H9 (cell line): ENCODE results near the gene RBX1. TPM values are rescaled to one million over a fixed set of nuclear protein-coding genes. Genes with fewer than 3 reads are reported as not detected.

Source experiments
- DNase-seq: peaks from one replicate; pipeline ENCODE4 v3.0.0-alpha.2; 2017
- H2AFZ ChIP-seq: one replicate; pipeline ENCODE4 v1.6.1; 2013; ENCODE audit warnings: mild to moderate bottlenecking, low read length, control low read depth, moderate library complexity
- H2AK5ac ChIP-seq: 2 replicates; pipeline ENCODE4 v1.6.1; 2013; ENCODE audit warnings: low read length, control low read depth, mixed read lengths; ENCODE audit not compliant: insufficient read length
- H2BK120ac ChIP-seq: one replicate; pipeline ENCODE4 v1.6.1; 2013; ENCODE audit warnings: low read depth, mild to moderate bottlenecking, low read length, control low read depth, inconsistent platforms; ENCODE audit not compliant: poor library complexity, severe bottlenecking
- H2BK12ac ChIP-seq: 2 replicates; pipeline ENCODE4 v1.6.1; 2013; ENCODE audit warnings: low read length, control low read depth, mixed read lengths, low read depth; ENCODE audit not compliant: insufficient read length
- H2BK15ac ChIP-seq: 2 replicates; pipeline ENCODE4 v1.6.1; 2013; ENCODE audit warnings: low read depth, low read length, control low read depth
- H2BK20ac ChIP-seq: one replicate; pipeline ENCODE4 v1.6.1; 2013; ENCODE audit warnings: low read depth, mild to moderate bottlenecking, low read length, control low read depth, inconsistent platforms; ENCODE audit not compliant: poor library complexity, severe bottlenecking
- H2BK5ac ChIP-seq: 2 replicates; pipeline ENCODE4 v1.6.1; 2013; ENCODE audit warnings: low read length, control low read depth, mixed read lengths; ENCODE audit not compliant: insufficient read length
- H3K14ac ChIP-seq: 2 replicates; pipeline ENCODE4 v1.6.1; 2013; ENCODE audit warnings: low read length, control low read depth; ENCODE audit not compliant: insufficient read depth
- H3K18ac ChIP-seq: 2 replicates; pipeline ENCODE4 v1.6.1; 2013; ENCODE audit warnings: low read depth, mild to moderate bottlenecking, mixed read lengths, low read length, control low read depth; ENCODE audit not compliant: insufficient read length
- H3K23ac ChIP-seq: 2 replicates; pipeline ENCODE4 v1.6.1; 2013; ENCODE audit warnings: low read length, control low read depth, mixed read lengths, low read depth; ENCODE audit not compliant: insufficient read length
- H3K23me2 ChIP-seq: 2 replicates; pipeline ENCODE4 v1.6.1; 2013; ENCODE audit warnings: low read depth, mild to moderate bottlenecking, mixed read lengths, low read length, control low read depth; ENCODE audit not compliant: insufficient read length, poor library complexity, severe bottlenecking
- H3K27ac ChIP-seq: 2 replicates; pipeline ENCODE4 v1.5.1; 2013; ENCODE audit warnings: low read length, control low read depth, mixed read lengths, low read depth; ENCODE audit not compliant: insufficient read length
- H3K27me3 ChIP-seq: 2 replicates; pipeline ENCODE4 v1.6.1; 2013; ENCODE audit warnings: low read length, control low read depth, inconsistent platforms; ENCODE audit not compliant: insufficient read depth
- H3K4ac ChIP-seq: 2 replicates; pipeline ENCODE4 v1.6.1; 2013; ENCODE audit warnings: low read depth, mild to moderate bottlenecking, control low read depth, inconsistent platforms, low read length, moderate library complexity
- H3K4me1 ChIP-seq: 2 replicates; pipeline ENCODE4 v1.6.1; 2013; ENCODE audit warnings: low read length, control low read depth, inconsistent platforms; ENCODE audit not compliant: insufficient read depth
- H3K4me2 ChIP-seq: 2 replicates; pipeline ENCODE4 v1.6.1; 2013; ENCODE audit warnings: low read length, control low read depth, mixed read lengths; ENCODE audit not compliant: insufficient read length, insufficient read depth
- H3K56ac ChIP-seq: 2 replicates; pipeline ENCODE4 v1.6.1; 2013; ENCODE audit warnings: low read depth, mild to moderate bottlenecking, mixed read lengths, low read length, control low read depth; ENCODE audit not compliant: insufficient read length
- H3K79me1 ChIP-seq: 2 replicates; pipeline ENCODE4 v1.6.1; 2013; ENCODE audit warnings: low read depth, mild to moderate bottlenecking, moderate library complexity, low read length, control low read depth, inconsistent platforms; ENCODE audit not compliant: insufficient read depth, poor library complexity, severe bottlenecking
- H3K79me2 ChIP-seq: 2 replicates; pipeline ENCODE4 v1.6.1; 2013; ENCODE audit warnings: low read length, control low read depth, inconsistent platforms; ENCODE audit not compliant: insufficient read depth
- H3K9ac ChIP-seq: 2 replicates; pipeline ENCODE4 v1.6.1; 2013; ENCODE audit warnings: low read length, control low read depth, mixed read lengths; ENCODE audit not compliant: insufficient read length; ENCODE audit errors: extremely low read depth
- H3K9me3 ChIP-seq: one replicate; pipeline ENCODE4 v1.6.1; 2013; ENCODE audit warnings: low read depth, low read length, inconsistent platforms; ENCODE audit not compliant: control insufficient read depth
- H3T11ph ChIP-seq: one replicate; pipeline ENCODE4 v1.6.1; 2013; ENCODE audit warnings: mild to moderate bottlenecking, low read length, control low read depth, inconsistent platforms
- H4K20me1 ChIP-seq: one replicate; pipeline ENCODE4 v1.6.1; 2013; ENCODE audit not compliant: control insufficient read depth, insufficient read length, insufficient read depth
- H4K5ac ChIP-seq: 2 replicates; pipeline ENCODE4 v1.6.1; 2013; ENCODE audit warnings: low read depth, mild to moderate bottlenecking, mixed read lengths, low read length, control low read depth; ENCODE audit not compliant: insufficient read length
- H4K8ac ChIP-seq: replicated peaks from 2 replicates; pipeline ENCODE4 v1.6.1; 2013; ENCODE audit warnings: low read length, control low read depth, mixed read lengths, low read depth; ENCODE audit not compliant: insufficient read length
- H4K91ac ChIP-seq: 2 replicates; pipeline ENCODE4 v1.6.1; 2013; ENCODE audit warnings: low read depth, mild to moderate bottlenecking, moderate library complexity, mixed read lengths, low read length, control low read depth; ENCODE audit not compliant: insufficient read length
- H3K27ac Mint-ChIP-seq, 3 experiments: 2 replicates in 2 of 3; 3 replicates in 1 of 3; pipeline ENCODE4 v1.8.0; 2020 to 2021; ENCODE audit warnings: mixed read lengths in 3 of 3, mild to moderate bottlenecking in 1 of 3, moderate library complexity in 1 of 3
- H3K27me3 Mint-ChIP-seq: 2 replicates; pipeline ENCODE4 v1.8.0; 2021; ENCODE audit warnings: low read depth, mild to moderate bottlenecking, moderate library complexity, mixed read lengths
- H3K36me3 Mint-ChIP-seq, 3 experiments: 2 replicates in 2 of 3; 3 replicates in 1 of 3; pipeline ENCODE4 v1.8.0; 2020 to 2021; ENCODE audit warnings: low read depth in 3 of 3, mixed read lengths in 3 of 3; ENCODE audit not compliant: insufficient read depth in 1 of 3
- H3K4me1 Mint-ChIP-seq, 2 experiments: 2 replicates each; pipeline ENCODE4 v1.8.0; 2020; ENCODE audit warnings: mixed read lengths in 2 of 2
- H3K4me3 Mint-ChIP-seq, 2 experiments: 2 replicates in 1 of 2; 3 replicates in 1 of 2; pipeline ENCODE4 v1.8.0; 2020 to 2021; ENCODE audit warnings: mild to moderate bottlenecking in 2 of 2, mixed read lengths in 2 of 2, moderate library complexity in 1 of 2
- H3K9me3 Mint-ChIP-seq, 2 experiments: 2 replicates in 1 of 2; 3 replicates in 1 of 2; pipeline ENCODE4 v1.8.0; 2020; ENCODE audit warnings: mild to moderate bottlenecking in 2 of 2, mixed read lengths in 2 of 2, moderate library complexity in 1 of 2
- WGBS: extraction: QIAGEN DNeasy Blood & Tissue Kit; methylation state at CpG from one replicate; pipeline ENCODE4 v1.1.7; 2013; ENCODE audit warnings: missing lambda C conversion rate, low lambda C conversion rate, mixed read lengths; ENCODE audit not compliant: insufficient read length; ENCODE audit errors: extremely low coverage; 5-methylcytosine and 5-hydroxymethylcytosine counted together
- total RNA-seq: library from RNA; stranded (reverse); gene quantifications from 2 replicates; pipeline ENCODE4 v1.2.1, GENCODE V29; 2021
- TF ChIP-seq, protein P1 (sequence below): fragments of 200-600 bp; sonication (generic); conservative IDR thresholded peaks from 3 replicates; pipeline ENCODE4 v1.8.0; 2021; ENCODE audit warnings: antibody characterized with exemption, mild to moderate bottlenecking

RBX1 gene
- total RNA-seq, 1 experiment from 2014 or later, result 85.6 TPM

- Histone ChIP-seq H3K18ac (peak overlapping the region; percentile 36), H3T11ph (no peak overlapping the region), H3K27me3 (no peaks in the 10 kb centered on the region), H3K27ac (peak overlapping the region; percentile 6), H3K4ac (no peak overlapping the region), H3K79me1 (no peaks in the 10 kb centered on the region), H3K79me2 (no peaks in the 10 kb centered on the region), H2BK12ac (no peak overlapping the region), H2BK20ac (no peak overlapping the region), H3K4me2 (peak overlapping the region; percentile 59), H4K20me1 (no peaks in the 10 kb centered on the region), H3K9me3 (no peaks in the 10 kb centered on the region), H2BK15ac (no peak overlapping the region), H3K23ac (no peak overlapping the region), H2BK5ac (no peak overlapping the region), H4K91ac (no peak overlapping the region), H3K23me2 (peaks cover 8% of the 10 kb centered on the region), H4K5ac (no peak overlapping the region), H2AFZ (no peak overlapping the region), H4K8ac (no peak overlapping the region), H3K9ac (peak overlapping the region; percentile 65), H3K14ac (peak overlapping the region; percentile 76), H3K4me1 (no peaks in the 10 kb centered on the region), H2BK120ac (no peak overlapping the region), H3K56ac (no peak overlapping the region), H2AK5ac (no peak overlapping the region)
- H3K4me3 Mint-ChIP-seq, result peak overlapping the region; percentile 92 to 94
- H3K36me3 Mint-ChIP-seq, result peaks cover 0 to 18% (median 0%) of the 10 kb centered on the region in 3 experiments; a peak in 4 of 7 replicates
- H3K9me3 Mint-ChIP-seq, result no peaks in the 10 kb centered on the region
- peaks cover 16% of the 10 kb centered on the region for H3K27me3 Mint-ChIP-seq
- TF ChIP-seq, protein P1, sequence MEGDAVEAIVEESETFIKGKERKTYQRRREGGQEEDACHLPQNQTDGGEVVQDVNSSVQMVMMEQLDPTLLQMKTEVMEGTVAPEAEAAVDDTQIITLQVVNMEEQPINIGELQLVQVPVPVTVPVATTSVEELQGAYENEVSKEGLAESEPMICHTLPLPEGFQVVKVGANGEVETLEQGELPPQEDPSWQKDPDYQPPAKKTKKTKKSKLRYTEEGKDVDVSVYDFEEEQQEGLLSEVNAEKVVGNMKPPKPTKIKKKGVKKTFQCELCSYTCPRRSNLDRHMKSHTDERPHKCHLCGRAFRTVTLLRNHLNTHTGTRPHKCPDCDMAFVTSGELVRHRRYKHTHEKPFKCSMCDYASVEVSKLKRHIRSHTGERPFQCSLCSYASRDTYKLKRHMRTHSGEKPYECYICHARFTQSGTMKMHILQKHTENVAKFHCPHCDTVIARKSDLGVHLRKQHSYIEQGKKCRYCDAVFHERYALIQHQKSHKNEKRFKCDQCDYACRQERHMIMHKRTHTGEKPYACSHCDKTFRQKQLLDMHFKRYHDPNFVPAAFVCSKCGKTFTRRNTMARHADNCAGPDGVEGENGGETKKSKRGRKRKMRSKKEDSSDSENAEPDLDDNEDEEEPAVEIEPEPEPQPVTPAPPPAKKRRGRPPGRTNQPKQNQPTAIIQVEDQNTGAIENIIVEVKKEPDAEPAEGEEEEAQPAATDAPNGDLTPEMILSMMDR, result no peak
- peaks cover 13 to 17% of the 10 kb centered on the region in 2 experiments for H3K4me1 Mint-ChIP-seq
- no CpG with 5 or more reads among the region's 19 CpGs for WGBS
- peak; percentile 42 for DNase-seq
- peak overlapping the region; percentile 70 to 100 (median 91); a peak in 4 of 7 replicates for H3K27ac Mint-ChIP-seq
Measured at GRCh38 chr22:41021061-41021612, 70.0 kb downstream of the RBX1 start.
